Adrenal gland (tissue), 12 donors: Measurements from ENCODE around the gene CAMK1G. TPM values are rescaled to one million over a fixed set of nuclear protein-coding genes. Genes with fewer than 3 reads are reported as not detected.

Source experiments
- DNase-seq, 7 donors: peaks; one replicate each; pipeline ENCODE4 v3.0.0-alpha.2; 2019 to 2020
- H3K27ac ChIP-seq, 5 donors: fragments of 200-600 bp; sonication (generic) in 4 of 5; 1 replicate in 3 of 5; 2 replicates in 2 of 5; pipeline versions ENCODE4 v1.5.1 to v1.8.0; 2016 to 2020; ENCODE audit warnings: mild to moderate bottlenecking in 1 of 5
- H3K27me3 ChIP-seq: fragments of 200-600 bp; 2 replicates; pipeline ENCODE4 v1.8.0; 2021
- H3K36me3 ChIP-seq, 2 donors: fragments of 200-600 bp; replicated peaks in 1 of 2; 1 replicate in 1 of 2; 2 replicates in 1 of 2; pipeline versions ENCODE4 v1.5.1 to v1.8.0; 2018 to 2022
- H3K4me1 ChIP-seq, 2 donors: fragments of 200-600 bp; replicated peaks in 1 of 2; 1 replicate in 1 of 2; 2 replicates in 1 of 2; pipeline versions ENCODE4 v1.5.1 to v1.8.0; 2018 to 2021
- H3K4me3 ChIP-seq, 4 donors: fragments of 200-600 bp; sonication (generic) in 3 of 4; one replicate each; pipeline ENCODE4 v1.5.1; 2016 to 2018
- H3K9me3 ChIP-seq, 3 donors: fragments of 200-600 bp; sonication (generic) in 1 of 3; replicated peaks in 1 of 3; 1 replicate in 2 of 3; 2 replicates in 1 of 3; pipeline versions ENCODE4 v1.5.1 to v1.8.0; 2016 to 2021
- POLR2A ChIP-seq, 2 donors: fragments of 450-650 bp; IDR thresholded peaks; one replicate each; pipeline ENCODE4 v1.6.1; 2017; ENCODE audit warnings: antibody characterized with exemption in 2 of 2, mild to moderate bottlenecking in 2 of 2, moderate library complexity in 1 of 2
- WGBS, 4 donors: extraction: QIAGEN DNeasy Blood & Tissue Kit in 2 of 4; methylation state at CpG; one replicate each; pipeline versions ENCODE4 v1.1.5 to v1.1.7; 2013 to 2017; 5-methylcytosine and 5-hydroxymethylcytosine counted together
- intact Hi-C, 2 donors: fragments of 100-400 bp; cut with DNase I; formaldehyde crosslinking; loops; one replicate each; pipeline versions ENCODE4 v1.14.1 to v1.15.0; 2022 to 2023
- polyA plus RNA-seq, 3 donors: library from polyadenylated mRNA; stranded (reverse); fragments of 200-250 nt in 2 of 3; fragments of 350-450 nt in 1 of 3; fragmentation: Illumina TruSeq in 1 of 3; extraction: RNeasy Lipid Tissue Mini Kit (QIAGEN cat#74804) in 1 of 3; gene quantifications; one replicate each; pipeline ENCODE4 v1.2.3, GENCODE V29; 2013 to 2014
- total RNA-seq, 9 donors: library from RNA; depleted of rRNA in 4 of 9; stranded (reverse); fragments of >200 nt in 4 of 9; fragments of 120-200 nt in 1 of 9; fragmentation: NEBNext Ultra II Directional in 1 of 9; extraction: Animal tissue kit (Norgen Biotek cat#: 25700) in 1 of 9; gene quantifications; one replicate each; pipeline versions ENCODE4 v1.1.0 to v1.2.4, GENCODE V29; 2013 to 2023
- TF ChIP-seq, protein P1 (sequence below), 6 experiments: fragments of 450-650 bp in 4 of 6; fragments of 200-600 bp in 2 of 6; sonication (generic) in 1 of 6; IDR thresholded peaks; 1 replicate in 5 of 6; 2 replicates in 1 of 6; pipeline versions ENCODE4 v1.5.1 to v1.8.0; 2016 to 2021; ENCODE audit warnings: antibody characterized with exemption in 6 of 6, mild to moderate bottlenecking in 2 of 6, moderate library complexity in 1 of 6
- donor health status: healthy with polysubstance abuse.
- donor health status: Bipolar disorder and iron deficiency.
- donor health status: DM: yes; HTN: yes; CAD: no.
- donor health status: DM: no; HTN: no; CAD: no.
- donor health status: DM: no; HTN: no; CAD: no.
- donor health status: DM: yes; HTN: yes; CAD: no.

The CAMK1G gene
- total and polyA plus RNA-seq, 12 donors: 0.57 to 8.4 (median 2.3) TPM

DNA sequence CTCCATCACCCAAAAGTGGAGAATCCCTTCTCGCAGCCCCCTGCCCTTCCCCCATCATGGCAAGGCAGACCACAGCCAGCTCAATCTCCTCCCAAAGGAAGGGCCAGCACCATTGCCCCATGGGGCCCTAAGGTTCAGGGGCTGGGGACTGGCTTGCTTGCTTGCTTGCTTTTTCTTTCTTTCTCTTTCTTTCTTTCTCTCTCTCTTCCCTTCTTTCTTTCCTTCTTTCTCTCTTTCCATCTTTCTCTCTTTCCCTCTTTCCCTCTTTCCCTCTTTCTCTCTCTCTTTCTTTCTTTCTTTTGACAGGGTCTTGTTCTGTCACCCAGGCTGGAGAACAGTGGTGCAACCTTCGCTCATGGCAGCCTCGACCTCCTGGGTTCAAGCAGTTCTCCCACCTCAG, 38.1 kb upstream of the CAMK1G start:
- Histone ChIP-seq H3K27me3 (no peaks in the 10 kb centered on the region), H3K9me3 (no peaks in the 10 kb centered on the region), H3K36me3 (no peaks in the 10 kb centered on the region), H3K27ac (no peak overlapping the region), H3K4me1 (no peaks in the 10 kb centered on the region), H3K4me3 (no peak overlapping the region)
- no peak for DNase-seq
- TF ChIP-seq, protein P1, sequence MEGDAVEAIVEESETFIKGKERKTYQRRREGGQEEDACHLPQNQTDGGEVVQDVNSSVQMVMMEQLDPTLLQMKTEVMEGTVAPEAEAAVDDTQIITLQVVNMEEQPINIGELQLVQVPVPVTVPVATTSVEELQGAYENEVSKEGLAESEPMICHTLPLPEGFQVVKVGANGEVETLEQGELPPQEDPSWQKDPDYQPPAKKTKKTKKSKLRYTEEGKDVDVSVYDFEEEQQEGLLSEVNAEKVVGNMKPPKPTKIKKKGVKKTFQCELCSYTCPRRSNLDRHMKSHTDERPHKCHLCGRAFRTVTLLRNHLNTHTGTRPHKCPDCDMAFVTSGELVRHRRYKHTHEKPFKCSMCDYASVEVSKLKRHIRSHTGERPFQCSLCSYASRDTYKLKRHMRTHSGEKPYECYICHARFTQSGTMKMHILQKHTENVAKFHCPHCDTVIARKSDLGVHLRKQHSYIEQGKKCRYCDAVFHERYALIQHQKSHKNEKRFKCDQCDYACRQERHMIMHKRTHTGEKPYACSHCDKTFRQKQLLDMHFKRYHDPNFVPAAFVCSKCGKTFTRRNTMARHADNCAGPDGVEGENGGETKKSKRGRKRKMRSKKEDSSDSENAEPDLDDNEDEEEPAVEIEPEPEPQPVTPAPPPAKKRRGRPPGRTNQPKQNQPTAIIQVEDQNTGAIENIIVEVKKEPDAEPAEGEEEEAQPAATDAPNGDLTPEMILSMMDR (IDR thresholded peaks at IDR 0.05): no peak
- 86 to 100% (median 94%) methylated on average over 3 of the region's 3 CpGs for WGBS, 4 donors
- intact Hi-C loops: no loop called here

DNA sequence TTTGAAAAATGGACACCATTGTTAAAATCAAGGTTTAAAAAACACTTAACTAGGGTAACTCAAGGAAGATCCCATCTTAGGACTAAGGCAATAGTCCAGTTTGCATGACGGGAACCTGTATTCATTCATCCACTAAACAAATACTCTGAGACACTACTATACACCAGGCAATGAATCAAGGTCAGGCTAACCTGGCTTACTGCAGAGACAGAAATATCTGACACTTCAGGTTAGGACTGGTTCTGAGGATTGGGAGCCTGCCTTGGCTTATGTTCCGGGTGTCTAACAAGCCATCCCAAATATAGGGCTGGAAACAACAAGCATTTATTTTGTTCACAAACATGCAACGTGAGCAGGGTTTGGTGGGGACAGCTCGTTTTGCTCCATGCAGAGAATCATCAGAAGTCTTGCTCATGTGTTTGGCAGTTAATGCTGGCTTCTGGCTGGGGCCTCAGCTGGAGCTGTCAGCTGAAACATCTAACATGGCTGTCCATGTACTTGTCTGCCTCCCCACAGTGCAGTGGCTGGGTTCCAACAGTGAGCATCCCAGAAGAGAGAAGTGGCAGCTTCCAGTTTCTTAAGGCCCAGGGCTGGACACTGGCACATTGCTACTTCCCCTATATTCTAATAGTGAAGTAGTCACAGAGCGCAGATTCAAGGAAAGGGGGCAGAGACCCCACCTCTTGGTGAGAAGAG, 37.0 kb upstream of the CAMK1G start:
- Histone ChIP-seq H3K4me1 (no peaks in the 10 kb centered on the region), H3K27me3 (no peaks in the 10 kb centered on the region), H3K36me3 (no peaks in the 10 kb centered on the region), H3K27ac (no peak overlapping the region), H3K4me3 (no peak overlapping the region), H3K9me3 (no peaks in the 10 kb centered on the region)
- WGBS, 4 donors: 64 to 85% (median 78%) methylated on average over 3 to 5 of the region's 5 CpGs
- no peak for DNase-seq
- intact Hi-C loops: no loop called here
- TF ChIP-seq POLR2A (IDR thresholded peaks at IDR 0.05): no peak
- TF ChIP-seq, protein P1 (IDR thresholded peaks at IDR 0.05): no peak

DNA sequence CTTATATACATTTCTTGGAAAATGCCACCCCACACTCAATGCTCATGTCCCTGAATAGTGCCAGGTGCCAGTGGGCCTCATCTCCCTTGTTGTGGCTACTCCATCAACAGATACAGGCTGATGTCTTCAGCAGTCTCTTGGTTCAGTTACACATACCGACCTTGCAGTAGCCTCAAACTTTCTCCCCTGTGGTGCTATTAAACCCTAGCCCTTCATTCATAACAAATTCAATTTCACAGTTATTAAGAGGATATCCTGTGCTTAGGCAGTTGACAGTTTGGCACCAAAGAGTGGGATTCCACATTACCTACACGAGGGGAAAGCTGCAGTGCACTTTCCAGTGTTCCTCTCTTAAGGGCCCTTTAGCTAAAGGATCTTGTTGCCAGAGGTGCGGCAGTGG, 35.9 kb upstream of the CAMK1G start:
- TF ChIP-seq POLR2A (IDR thresholded peaks at IDR 0.05): no peak
- TF ChIP-seq, protein P1 (IDR thresholded peaks at IDR 0.05): no peak
- H3K27ac ChIP-seq: no peak overlapping the region
- no peak for DNase-seq
- intact Hi-C loops: no loop called here
- no peaks in the 10 kb centered on the region for H3K27me3 ChIP-seq
- no peaks in the 10 kb centered on the region for H3K9me3 ChIP-seq
- H3K36me3 ChIP-seq: no peaks in the 10 kb centered on the region
- no peak overlapping the region for H3K4me3 ChIP-seq
- WGBS, 4 donors: 56 to 73% (median 70%) methylated on average over 3 of the region's 3 CpGs
- H3K4me1 ChIP-seq: no peaks in the 10 kb centered on the region

DNA sequence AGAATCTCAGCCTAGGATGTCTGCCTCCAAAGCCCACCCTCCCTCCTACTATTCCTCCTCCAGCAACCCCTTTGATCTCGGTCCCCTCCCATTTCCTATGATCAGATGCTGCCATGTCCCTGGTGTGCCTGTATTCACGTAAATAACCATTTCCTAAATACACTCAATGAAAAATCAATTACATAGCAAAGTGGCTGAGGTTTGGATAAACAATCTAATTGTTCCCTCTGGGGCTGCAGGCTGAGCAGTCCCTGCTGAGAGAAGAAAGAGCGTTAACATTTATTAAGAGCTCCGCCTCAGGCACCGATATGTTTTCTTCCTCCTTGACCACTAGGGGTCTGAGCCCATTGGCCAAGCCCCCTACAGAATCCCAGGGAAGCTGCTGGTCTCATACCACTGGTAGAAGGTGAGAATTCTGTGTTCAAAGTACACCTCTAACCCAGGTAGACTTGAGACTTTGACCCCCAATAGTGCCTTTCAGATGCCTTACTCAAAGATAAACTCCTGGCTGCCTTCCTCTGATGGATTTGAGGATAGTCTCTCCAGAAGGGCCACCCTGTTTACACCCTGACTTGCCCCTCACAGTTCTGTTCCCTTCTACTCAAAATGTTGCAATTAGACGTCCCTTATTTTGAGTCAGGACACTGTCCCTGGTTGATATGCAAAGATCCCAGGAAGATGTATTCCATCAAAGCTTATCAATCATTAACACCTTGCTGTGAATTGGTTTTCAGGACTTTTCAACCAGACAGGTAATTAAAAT, 33.9 kb upstream of the CAMK1G start:
- H3K27ac ChIP-seq: no peak overlapping the region
- no peaks in the 10 kb centered on the region for H3K9me3 ChIP-seq
- H3K4me1 ChIP-seq: no peaks in the 10 kb centered on the region
- no peak overlapping the region for H3K4me3 ChIP-seq
- TF ChIP-seq POLR2A (IDR thresholded peaks at IDR 0.05): no peak
- TF ChIP-seq, protein P1 (IDR thresholded peaks at IDR 0.05): no peak
- H3K27me3 ChIP-seq: no peaks in the 10 kb centered on the region
- H3K36me3 ChIP-seq: no peaks in the 10 kb centered on the region
- intact Hi-C loops: no loop called here
- DNase-seq: no peak
- WGBS, 4 donors: 28 to 45% (median 42%) methylated on average over 6 of the region's 6 CpGs
